Measurements from ENCODE around the gene UTP3. TPM values are rescaled to one million over a fixed set of nuclear protein-coding genes. Genes with fewer than 3 reads are reported as not detected.

UTP3 gene
- total and polyA plus RNA-seq, 9 of the 15 experiments (the other 6 are each of a cell fraction or from before 2014, with no cell fraction given), result 11.9 to 69.3 (median 34.0) TPM

DNA sequence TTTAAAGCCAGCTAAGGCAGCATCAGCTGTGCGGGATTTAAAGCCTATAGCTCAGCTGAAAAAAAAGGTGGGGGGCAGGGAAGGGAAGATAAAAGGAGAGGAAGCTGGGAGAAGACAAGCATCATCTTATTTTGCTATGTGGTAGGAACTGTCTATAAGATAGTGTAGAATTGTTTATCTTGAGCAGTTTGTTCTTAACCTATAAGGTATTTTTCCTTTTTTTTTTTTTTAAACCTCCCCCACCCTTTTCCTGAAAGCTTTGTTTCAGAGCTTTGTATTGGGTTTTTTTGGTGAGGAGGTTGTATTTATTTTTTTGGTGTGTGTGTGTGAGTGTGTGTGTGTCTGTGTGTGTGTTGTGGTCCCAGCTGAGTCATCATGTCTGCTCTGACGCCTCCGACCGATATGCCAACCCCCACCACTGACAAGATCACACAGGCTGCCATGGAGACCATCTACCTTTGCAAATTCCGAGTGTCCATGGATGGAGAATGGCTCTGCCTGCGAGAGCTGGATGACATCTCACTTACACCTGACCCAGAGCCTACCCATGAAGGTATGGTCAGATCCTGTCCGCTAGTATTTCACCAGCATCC lies 34.0 kb downstream of the UTP3 start (continued):
- TF ChIP-seq, protein P1, sequence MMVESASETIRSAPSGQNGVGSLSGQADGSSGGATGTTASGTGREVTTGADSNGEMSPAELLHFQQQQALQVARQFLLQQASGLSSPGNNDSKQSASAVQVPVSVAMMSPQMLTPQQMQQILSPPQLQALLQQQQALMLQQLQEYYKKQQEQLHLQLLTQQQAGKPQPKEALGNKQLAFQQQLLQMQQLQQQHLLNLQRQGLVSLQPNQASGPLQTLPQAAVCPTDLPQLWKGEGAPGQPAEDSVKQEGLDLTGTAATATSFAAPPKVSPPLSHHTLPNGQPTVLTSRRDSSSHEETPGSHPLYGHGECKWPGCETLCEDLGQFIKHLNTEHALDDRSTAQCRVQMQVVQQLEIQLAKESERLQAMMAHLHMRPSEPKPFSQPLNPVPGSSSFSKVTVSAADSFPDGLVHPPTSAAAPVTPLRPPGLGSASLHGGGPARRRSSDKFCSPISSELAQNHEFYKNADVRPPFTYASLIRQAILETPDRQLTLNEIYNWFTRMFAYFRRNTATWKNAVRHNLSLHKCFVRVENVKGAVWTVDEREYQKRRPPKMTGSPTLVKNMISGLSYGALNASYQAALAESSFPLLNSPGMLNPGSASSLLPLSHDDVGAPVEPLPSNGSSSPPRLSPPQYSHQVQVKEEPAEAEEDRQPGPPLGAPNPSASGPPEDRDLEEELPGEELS (CRISPR knock-in tag; IDR thresholded peaks at IDR 0.05; ENCODE audit: borderline replicate concordance), result no peak
- TF ChIP-seq LEF1 (IDR thresholded peaks at IDR 0.05), result peak; percentile 82; the same call in 1 of the 2 replicates
- peak; percentile 78 for TF ChIP-seq SMARCA4 (IDR thresholded peaks at IDR 0.05)
- TF ChIP-seq, protein P2, sequence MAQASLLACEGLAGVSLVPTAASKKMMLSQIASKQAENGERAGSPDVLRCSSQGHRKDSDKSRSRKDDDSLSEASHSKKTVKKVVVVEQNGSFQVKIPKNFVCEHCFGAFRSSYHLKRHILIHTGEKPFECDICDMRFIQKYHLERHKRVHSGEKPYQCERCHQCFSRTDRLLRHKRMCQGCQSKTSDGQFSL (CRISPR knock-in tag; IDR thresholded peaks at IDR 0.05), result no peak
- TF ChIP-seq, protein P2 (tag; IDR thresholded peaks at IDR 0.05), result no peak
- no peak for TF ChIP-seq KAT8 (IDR thresholded peaks at IDR 0.05; ENCODE audit: low read depth)
- TF ChIP-seq HDAC8 (tag; IDR thresholded peaks at IDR 0.05), result no peak
- TF ChIP-seq, protein P3, sequence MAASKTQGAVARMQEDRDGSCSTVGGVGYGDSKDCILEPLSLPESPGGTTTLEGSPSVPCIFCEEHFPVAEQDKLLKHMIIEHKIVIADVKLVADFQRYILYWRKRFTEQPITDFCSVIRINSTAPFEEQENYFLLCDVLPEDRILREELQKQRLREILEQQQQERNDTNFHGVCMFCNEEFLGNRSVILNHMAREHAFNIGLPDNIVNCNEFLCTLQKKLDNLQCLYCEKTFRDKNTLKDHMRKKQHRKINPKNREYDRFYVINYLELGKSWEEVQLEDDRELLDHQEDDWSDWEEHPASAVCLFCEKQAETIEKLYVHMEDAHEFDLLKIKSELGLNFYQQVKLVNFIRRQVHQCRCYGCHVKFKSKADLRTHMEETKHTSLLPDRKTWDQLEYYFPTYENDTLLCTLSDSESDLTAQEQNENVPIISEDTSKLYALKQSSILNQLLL (CRISPR knock-in tag; IDR thresholded peaks at IDR 0.05; ENCODE audit: borderline replicate concordance), result no peak
- TF ChIP-seq, protein P4, sequence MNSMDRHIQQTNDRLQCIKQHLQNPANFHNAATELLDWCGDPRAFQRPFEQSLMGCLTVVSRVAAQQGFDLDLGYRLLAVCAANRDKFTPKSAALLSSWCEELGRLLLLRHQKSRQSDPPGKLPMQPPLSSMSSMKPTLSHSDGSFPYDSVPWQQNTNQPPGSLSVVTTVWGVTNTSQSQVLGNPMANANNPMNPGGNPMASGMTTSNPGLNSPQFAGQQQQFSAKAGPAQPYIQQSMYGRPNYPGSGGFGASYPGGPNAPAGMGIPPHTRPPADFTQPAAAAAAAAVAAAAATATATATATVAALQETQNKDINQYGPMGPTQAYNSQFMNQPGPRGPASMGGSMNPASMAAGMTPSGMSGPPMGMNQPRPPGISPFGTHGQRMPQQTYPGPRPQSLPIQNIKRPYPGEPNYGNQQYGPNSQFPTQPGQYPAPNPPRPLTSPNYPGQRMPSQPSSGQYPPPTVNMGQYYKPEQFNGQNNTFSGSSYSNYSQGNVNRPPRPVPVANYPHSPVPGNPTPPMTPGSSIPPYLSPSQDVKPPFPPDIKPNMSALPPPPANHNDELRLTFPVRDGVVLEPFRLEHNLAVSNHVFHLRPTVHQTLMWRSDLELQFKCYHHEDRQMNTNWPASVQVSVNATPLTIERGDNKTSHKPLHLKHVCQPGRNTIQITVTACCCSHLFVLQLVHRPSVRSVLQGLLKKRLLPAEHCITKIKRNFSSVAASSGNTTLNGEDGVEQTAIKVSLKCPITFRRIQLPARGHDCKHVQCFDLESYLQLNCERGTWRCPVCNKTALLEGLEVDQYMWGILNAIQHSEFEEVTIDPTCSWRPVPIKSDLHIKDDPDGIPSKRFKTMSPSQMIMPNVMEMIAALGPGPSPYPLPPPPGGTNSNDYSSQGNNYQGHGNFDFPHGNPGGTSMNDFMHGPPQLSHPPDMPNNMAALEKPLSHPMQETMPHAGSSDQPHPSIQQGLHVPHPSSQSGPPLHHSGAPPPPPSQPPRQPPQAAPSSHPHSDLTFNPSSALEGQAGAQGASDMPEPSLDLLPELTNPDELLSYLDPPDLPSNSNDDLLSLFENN (IDR thresholded peaks at IDR 0.05; ENCODE audit: low read depth in 2 of 2, low read length in 2 of 2), result no peak
- TF ChIP-seq, protein P5, sequence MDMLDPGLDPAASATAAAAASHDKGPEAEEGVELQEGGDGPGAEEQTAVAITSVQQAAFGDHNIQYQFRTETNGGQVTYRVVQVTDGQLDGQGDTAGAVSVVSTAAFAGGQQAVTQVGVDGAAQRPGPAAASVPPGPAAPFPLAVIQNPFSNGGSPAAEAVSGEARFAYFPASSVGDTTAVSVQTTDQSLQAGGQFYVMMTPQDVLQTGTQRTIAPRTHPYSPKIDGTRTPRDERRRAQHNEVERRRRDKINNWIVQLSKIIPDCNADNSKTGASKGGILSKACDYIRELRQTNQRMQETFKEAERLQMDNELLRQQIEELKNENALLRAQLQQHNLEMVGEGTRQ (CRISPR knock-in tag; IDR thresholded peaks at IDR 0.05), result no peak
- TF ChIP-seq, protein P6, sequence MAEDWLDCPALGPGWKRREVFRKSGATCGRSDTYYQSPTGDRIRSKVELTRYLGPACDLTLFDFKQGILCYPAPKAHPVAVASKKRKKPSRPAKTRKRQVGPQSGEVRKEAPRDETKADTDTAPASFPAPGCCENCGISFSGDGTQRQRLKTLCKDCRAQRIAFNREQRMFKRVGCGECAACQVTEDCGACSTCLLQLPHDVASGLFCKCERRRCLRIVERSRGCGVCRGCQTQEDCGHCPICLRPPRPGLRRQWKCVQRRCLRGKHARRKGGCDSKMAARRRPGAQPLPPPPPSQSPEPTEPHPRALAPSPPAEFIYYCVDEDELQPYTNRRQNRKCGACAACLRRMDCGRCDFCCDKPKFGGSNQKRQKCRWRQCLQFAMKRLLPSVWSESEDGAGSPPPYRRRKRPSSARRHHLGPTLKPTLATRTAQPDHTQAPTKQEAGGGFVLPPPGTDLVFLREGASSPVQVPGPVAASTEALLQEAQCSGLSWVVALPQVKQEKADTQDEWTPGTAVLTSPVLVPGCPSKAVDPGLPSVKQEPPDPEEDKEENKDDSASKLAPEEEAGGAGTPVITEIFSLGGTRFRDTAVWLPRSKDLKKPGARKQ (CRISPR knock-in tag; IDR thresholded peaks at IDR 0.05), result no peak
- TF ChIP-seq KHSRP (IDR thresholded peaks at IDR 0.05), result no peak
- TF ChIP-seq LARP7 (IDR thresholded peaks at IDR 0.05), result peak; percentile 49; the same call in 1 of the 2 replicates
- no peak for TF ChIP-seq ZNF436 (CRISPR knock-in tag; IDR thresholded peaks at IDR 0.05)
- no peak for TF ChIP-seq HSF4 (CRISPR knock-in tag; IDR thresholded peaks at IDR 0.05; ENCODE audit: borderline replicate concordance)
- no peak for TF ChIP-seq ZNF445 (CRISPR knock-in tag; IDR thresholded peaks at IDR 0.05; ENCODE audit: low read depth)
- peak; percentile 8; the same call in 1 of the 2 replicates for TF ChIP-seq TEAD4 (IDR thresholded peaks at IDR 0.05; ENCODE audit: low read length)
- TF ChIP-seq TEAD4 (CRISPR knock-in tag; IDR thresholded peaks at IDR 0.05; ENCODE audit: borderline replicate concordance), result no peak

All from K562 (cell line).